MCF 10A (cell line): ENCODE data around the gene FOXK1. TPM values are rescaled to one million over a fixed set of nuclear protein-coding genes. Genes with fewer than 3 reads are reported as not detected.

ENCODE experiments used
- BruUV-seq: library from RNA; stranded (reverse); fragments of 400-500 nt; replicated peaks from 2 replicates; lab custom pipeline; 2021; lab: Mats Ljungman, UMichigan
- CTCF ChIA-PET: fragments of 300-600 bp; sonication (Branson Sonifier 250); formaldehyde crosslinking; extraction: SDS; loops from one replicate; lab custom pipeline; 2021; ENCODE audit warnings: antibody characterized with exemption, inconsistent platforms; lab: Yijun Ruan, JAX
- POLR2A ChIA-PET: fragments of 300-600, 350-650 bp; sonication (Branson Sonifier 250); formaldehyde crosslinking; extraction: SDS; loops from one replicate; lab custom pipeline; 2020; ENCODE audit warnings: antibody characterized with exemption, inconsistent platforms; lab: Yijun Ruan, JAX
- DNase-seq: peaks from one replicate; pipeline ENCODE4 v3.0.0-alpha.2; 2018; ENCODE audit not compliant: unreplicated experiment
- H3K27ac Mint-ChIP-seq: one replicate; pipeline ENCODE4 v1.8.0; 2022; ENCODE audit warnings: mild to moderate bottlenecking, low read depth, mixed read lengths; ENCODE audit not compliant: unreplicated experiment
- H3K27me3 Mint-ChIP-seq: one replicate; pipeline ENCODE4 v1.8.0; 2022; ENCODE audit warnings: mixed read lengths; ENCODE audit not compliant: insufficient read depth, unreplicated experiment
- H3K36me3 Mint-ChIP-seq: one replicate; pipeline ENCODE4 v1.8.0; 2022; ENCODE audit warnings: mild to moderate bottlenecking, moderate library complexity, mixed read lengths; ENCODE audit not compliant: insufficient read depth, unreplicated experiment
- H3K4me1 Mint-ChIP-seq: one replicate; pipeline ENCODE4 v1.8.0; 2022; ENCODE audit warnings: mixed read lengths; ENCODE audit not compliant: insufficient read depth, unreplicated experiment
- H3K4me3 Mint-ChIP-seq: one replicate; pipeline ENCODE4 v1.8.0; 2022; ENCODE audit warnings: mild to moderate bottlenecking, moderate library complexity, mixed read lengths; ENCODE audit not compliant: unreplicated experiment
- H3K9me3 Mint-ChIP-seq: one replicate; pipeline ENCODE4 v1.8.0; 2022; ENCODE audit warnings: mixed read lengths; ENCODE audit not compliant: unreplicated experiment
- CTCF ChIP-seq: fragments of 200-600 bp; IDR thresholded peaks from one replicate; pipeline ENCODE4 v1.8.0; 2022; ENCODE audit warnings: antibody characterized with exemption, mild to moderate bottlenecking; ENCODE audit not compliant: unreplicated experiment
- intact Hi-C: fragments of 100-400 bp; cut with micrococcal nuclease; formaldehyde crosslinking; loops from 2 replicates; pipeline ENCODE4 v1.14.1; 2022
- total RNA-seq: library from RNA; stranded (reverse); gene quantifications from 2 replicates; pipeline ENCODE4 v1.2.3, GENCODE V29; 2022

Gene FOXK1
- total RNA-seq, 1 experiment from 2014 or later = 37.7 TPM

DNA sequence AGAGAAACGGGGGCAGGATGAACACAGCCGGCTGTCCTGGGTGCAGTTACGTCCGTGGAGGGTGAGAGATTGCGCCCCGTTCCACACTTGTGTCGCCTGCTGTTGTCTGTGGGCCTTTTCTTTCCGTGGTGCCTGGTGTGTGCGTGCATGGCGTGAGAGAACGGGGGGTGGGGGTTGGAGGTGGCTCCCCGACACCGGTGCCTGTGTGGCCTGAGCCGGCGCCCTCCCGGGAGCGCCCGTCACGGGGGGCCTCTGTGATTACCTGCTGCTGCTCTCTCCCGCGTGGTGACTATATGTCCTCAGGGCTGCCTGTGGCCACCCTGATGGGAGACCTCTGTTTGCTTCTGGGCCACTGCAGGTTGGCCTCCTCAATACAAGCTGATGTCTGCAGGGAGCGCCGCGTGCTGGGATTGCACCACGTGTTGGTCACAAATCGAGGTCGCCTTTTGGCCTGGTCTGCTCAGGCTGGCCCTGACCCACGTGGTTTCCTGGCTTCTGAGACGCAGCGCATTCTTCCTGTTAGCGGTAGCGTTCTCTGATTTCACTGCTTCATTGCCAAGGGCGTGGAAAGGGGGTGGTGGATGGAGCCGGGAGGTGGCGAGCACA is 82.4 kb downstream of the FOXK1 start:
- Mint-ChIP-seq H3K4me3 (no peak overlapping the region), H3K36me3 (peaks cover 77% of the 10 kb centered on the region), H3K9me3 (no peaks in the 10 kb centered on the region), H3K4me1 (no peaks in the 10 kb centered on the region), H3K27me3 (no peaks in the 10 kb centered on the region), H3K27ac (no peak overlapping the region)
- POLR2A ChIA-PET = interaction anchor here (1.0 kb wide), 1 partner anchor 11 kb away, joined by 5 read pairs; the partner anchor contains the start of gene AP5Z1
- TF ChIP-seq CTCF = no peak
- no TSS peak for BruUV-seq
- CTCF ChIA-PET = interaction anchor here (0.7 to 0.9 kb wide), 2 partner anchors 10 to 31 kb away, joined by 3 to 4 read pairs; no protein-coding TSS in a partner anchor
- no peak for DNase-seq
- intact Hi-C loops = no loop called here

DNA sequence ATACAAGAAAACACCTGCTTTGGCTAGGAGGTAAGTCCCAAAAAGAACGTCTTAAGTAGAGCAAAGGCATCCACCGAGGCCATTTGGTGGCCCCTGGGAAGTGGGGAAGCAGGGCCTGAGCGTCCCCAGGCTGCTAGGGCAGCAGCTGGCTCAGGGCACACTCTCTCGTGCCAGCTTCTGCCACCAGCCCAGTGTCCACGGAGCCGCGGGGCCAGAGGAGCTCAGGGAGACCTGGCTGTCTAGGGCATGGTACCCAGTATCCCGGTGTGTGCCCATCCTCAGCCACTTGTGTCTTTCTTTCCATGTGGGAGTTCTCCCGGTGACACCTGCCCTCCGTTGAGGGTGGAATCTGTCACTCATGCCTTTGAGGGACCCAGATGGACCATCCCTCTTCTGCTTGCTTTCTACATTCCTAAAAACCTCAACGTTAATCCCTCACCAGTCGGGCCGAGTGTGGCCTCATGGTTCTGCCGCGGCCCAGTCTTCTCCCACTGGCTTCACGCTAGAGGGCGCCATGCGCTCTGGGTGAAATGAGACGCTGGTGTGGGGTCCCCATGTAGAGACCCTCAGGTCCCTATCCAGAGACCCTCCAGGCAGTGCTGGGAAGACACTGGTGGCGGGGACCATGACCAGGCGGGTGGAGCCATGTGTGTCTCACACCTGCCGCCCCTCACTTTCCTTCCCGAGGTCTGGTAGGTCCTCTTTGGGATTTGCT is 83.8 kb downstream of the FOXK1 start:
- TF ChIP-seq CTCF = no peak
- H3K4me1 Mint-ChIP-seq = no peaks in the 10 kb centered on the region
- intact Hi-C loops = no loop called here
- H3K9me3 Mint-ChIP-seq = no peaks in the 10 kb centered on the region
- H3K36me3 Mint-ChIP-seq = peaks cover 75% of the 10 kb centered on the region
- no peaks in the 10 kb centered on the region for H3K27me3 Mint-ChIP-seq
- no TSS peak for BruUV-seq
- H3K27ac Mint-ChIP-seq = peak overlapping the region; percentile 59
- CTCF ChIA-PET = interaction anchor here (0.7 to 1.3 kb wide), 3 partner anchors 10 to 710 kb away, joined by 3 to 4 read pairs (median 3); no protein-coding TSS in a partner anchor
- no peak for DNase-seq
- POLR2A ChIA-PET = interaction anchor here (0.5 to 1.2 kb wide), 2 partner anchors 9 to 1368 kb away, joined by 4 to 6 read pairs; partner anchors contain the start of gene AP5Z1
- no peak overlapping the region for H3K4me3 Mint-ChIP-seq

DNA sequence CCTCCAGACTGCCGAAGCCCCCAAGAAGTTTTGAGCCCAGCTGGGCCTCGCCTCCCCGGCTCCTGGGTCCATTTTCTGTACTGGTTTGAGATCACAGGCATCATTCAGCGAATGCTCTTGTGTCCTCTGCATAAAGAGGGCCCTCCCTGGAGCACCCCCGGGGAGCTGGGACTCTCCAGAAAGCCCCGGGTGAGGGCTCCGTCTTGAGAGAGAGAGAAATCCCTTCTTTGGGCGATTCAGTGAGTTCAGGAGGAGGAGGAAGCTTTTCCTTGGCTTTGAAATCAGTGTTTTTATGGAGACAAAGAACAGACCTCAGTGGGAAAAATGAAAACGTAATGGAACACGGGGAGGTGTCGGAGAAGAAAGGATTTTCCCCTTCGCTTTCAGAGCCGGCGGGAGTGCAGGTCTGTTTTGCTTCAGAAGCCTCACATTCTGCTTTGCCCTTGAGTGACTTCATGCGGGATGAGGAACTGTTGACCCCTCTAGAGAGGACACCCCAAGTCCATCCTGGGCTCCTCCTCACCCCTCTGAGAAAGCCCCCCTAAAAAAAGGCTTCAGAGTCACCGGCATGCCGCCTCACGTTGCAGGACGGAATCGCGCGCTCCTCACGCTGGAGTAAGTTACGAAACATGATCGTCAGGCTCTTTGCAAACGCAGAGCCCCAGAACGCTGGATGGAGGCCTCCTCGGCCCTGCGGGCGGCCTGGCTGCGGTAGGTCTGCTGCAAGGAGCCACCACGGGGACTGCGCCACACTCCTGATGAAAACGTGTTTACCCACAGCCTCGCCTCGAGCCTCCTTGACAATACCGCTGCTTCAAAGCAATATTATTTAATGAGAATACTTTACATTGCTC is 84.8 kb downstream of the FOXK1 start:
- DNase-seq = no peak
- H3K27ac Mint-ChIP-seq = no peak overlapping the region
- CTCF ChIA-PET = interaction anchor here (1.3 kb wide), 1 partner anchor 11 kb away, joined by 3 read pairs; no protein-coding TSS in a partner anchor
- no peak for TF ChIP-seq CTCF
- POLR2A ChIA-PET = interaction anchor here (1.0 to 1.2 kb wide), 2 partner anchors 8 to 21 kb away, joined by 4 to 6 read pairs; partner anchors contain the start of gene AP5Z1
- no peak overlapping the region for H3K4me3 Mint-ChIP-seq
- peaks cover 65% of the 10 kb centered on the region for H3K36me3 Mint-ChIP-seq
- no TSS peak for BruUV-seq
- H3K27me3 Mint-ChIP-seq = no peaks in the 10 kb centered on the region
- H3K4me1 Mint-ChIP-seq = no peaks in the 10 kb centered on the region
- intact Hi-C loops = no loop called here
- no peaks in the 10 kb centered on the region for H3K9me3 Mint-ChIP-seq
